Fibroblast of villous mesenchyme (primary cell): ENCODE measurements around the gene PARL. TPM values are rescaled to one million over a fixed set of nuclear protein-coding genes. Genes with fewer than 3 reads are reported as not detected.

Experiments used
- DNase-seq: peaks from one replicate; pipeline ENCODE4 v3.0.0-alpha.2; 2010; ENCODE audit warnings: low read depth
- H3K4me3 ChIP-seq: 2 replicates; pipeline ENCODE4 v1.5.1; 2011; ENCODE audit warnings: low read depth, mild to moderate bottlenecking, low read length
- total RNA-seq: library from RNA; depleted of rRNA; stranded (reverse); fragments of >200 nt; gene quantifications from 2 replicates; pipeline ENCODE4 v1.2.3, GENCODE V29; 2012
- TF ChIP-seq, protein P1 (sequence below): IDR thresholded peaks from 2 replicates; pipeline ENCODE4 v1.5.1; 2012; ENCODE audit warnings: low read depth, mild to moderate bottlenecking, low read length; ENCODE audit not compliant: insufficient read depth

The PARL gene
- total RNA-seq, 1 donor: 31.5 TPM

DNA sequence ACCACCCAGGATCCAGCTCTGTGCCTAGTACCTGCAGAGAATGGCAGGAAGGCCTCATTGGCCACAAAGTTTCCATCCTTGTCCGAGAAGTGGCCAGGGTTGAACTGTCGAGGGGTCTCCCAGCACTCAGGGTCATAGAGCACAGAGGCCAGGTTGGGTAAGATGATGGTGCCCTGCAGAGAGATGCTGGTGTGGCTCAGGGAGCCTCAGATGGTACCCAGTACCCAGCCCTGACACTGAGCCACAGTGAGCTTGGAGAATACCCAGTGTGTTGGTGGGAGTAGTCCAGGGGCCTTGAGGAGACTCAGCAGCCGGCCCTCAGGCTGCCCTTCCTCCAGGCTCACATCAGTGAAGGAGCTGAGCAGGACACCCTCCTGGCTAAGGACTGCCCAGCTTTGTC is 11.5 kb upstream of the PARL start:
- TF ChIP-seq, protein P1, sequence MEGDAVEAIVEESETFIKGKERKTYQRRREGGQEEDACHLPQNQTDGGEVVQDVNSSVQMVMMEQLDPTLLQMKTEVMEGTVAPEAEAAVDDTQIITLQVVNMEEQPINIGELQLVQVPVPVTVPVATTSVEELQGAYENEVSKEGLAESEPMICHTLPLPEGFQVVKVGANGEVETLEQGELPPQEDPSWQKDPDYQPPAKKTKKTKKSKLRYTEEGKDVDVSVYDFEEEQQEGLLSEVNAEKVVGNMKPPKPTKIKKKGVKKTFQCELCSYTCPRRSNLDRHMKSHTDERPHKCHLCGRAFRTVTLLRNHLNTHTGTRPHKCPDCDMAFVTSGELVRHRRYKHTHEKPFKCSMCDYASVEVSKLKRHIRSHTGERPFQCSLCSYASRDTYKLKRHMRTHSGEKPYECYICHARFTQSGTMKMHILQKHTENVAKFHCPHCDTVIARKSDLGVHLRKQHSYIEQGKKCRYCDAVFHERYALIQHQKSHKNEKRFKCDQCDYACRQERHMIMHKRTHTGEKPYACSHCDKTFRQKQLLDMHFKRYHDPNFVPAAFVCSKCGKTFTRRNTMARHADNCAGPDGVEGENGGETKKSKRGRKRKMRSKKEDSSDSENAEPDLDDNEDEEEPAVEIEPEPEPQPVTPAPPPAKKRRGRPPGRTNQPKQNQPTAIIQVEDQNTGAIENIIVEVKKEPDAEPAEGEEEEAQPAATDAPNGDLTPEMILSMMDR: no peak
- DNase-seq: no peak
- no peak overlapping the region for H3K4me3 ChIP-seq

DNA sequence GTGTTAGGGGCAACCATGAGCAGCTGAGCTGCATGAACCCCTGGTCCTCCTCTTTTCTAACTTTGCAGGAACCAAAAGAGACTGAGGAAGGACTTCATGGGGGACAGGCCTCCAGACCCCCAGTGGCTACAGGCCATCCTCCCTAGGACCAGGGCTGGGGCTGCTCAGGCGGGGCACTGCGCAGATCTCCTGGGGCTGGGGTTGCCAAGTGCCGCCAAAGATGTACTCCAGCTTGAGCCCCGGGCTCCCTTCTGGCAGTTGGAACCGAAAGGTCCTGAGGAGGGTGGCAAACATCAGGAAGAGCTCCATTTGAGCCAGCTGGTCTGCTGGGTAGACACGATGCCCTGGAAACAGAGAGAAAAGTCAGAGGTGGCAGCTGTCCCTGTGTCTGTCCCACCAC is 11.1 kb upstream of the PARL start:
- DNase-seq: no peak
- TF ChIP-seq, protein P1: no peak
- H3K4me3 ChIP-seq: no peak overlapping the region

DNA sequence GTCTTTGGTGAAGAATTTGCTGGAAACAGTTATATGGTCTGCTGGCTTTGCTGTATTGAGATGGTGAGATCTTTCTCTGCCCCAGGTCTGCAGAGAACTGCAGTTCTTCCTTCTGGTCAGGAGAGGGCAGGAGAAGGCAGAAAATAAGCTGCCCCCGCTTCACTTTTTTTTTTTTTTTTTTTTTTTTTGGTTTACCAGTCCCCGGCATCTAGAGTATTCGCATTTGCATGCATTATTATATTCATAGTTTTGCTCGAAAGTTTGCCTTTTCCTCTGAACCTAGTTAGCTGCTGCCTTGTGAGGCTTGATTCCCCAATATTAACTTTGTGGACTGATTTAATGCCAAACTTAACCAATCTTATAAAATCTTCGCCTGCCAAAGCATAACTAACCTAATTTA is 10.6 kb upstream of the PARL start:
- no peak overlapping the region for H3K4me3 ChIP-seq
- TF ChIP-seq, protein P1: peak; percentile 90
- peak; percentile 69 for DNase-seq

DNA sequence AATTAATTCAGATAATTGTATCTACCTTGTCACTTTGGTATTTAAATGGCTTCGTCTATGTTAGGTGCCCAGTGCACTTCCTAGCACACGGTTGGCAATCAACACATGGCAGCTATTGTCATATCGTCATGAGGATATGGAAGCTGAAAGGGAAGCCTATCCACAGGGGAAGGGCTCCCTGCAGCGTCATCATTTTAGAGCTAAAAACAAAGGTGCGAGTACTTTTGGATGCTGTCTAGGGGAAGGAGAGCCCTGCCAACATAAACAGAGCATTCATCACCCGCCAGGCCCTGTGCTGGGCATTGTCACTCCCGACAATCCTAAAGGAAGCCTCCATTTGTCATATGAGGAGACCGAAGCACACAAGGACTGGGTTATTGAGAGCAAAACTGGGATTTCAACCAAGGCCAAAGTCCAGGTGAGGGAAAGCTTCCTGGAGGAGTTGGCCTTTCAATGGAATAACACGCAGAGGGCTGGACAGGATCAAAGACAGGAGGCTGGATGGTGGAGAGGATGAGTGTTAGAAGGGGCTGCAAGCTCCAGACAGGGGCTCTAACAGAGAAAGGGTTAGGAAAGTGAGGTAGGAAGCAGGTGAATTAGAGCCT is 8.0 kb upstream of the PARL start:
- no peak overlapping the region for H3K4me3 ChIP-seq
- DNase-seq: no peak
- TF ChIP-seq, protein P1: no peak

DNA sequence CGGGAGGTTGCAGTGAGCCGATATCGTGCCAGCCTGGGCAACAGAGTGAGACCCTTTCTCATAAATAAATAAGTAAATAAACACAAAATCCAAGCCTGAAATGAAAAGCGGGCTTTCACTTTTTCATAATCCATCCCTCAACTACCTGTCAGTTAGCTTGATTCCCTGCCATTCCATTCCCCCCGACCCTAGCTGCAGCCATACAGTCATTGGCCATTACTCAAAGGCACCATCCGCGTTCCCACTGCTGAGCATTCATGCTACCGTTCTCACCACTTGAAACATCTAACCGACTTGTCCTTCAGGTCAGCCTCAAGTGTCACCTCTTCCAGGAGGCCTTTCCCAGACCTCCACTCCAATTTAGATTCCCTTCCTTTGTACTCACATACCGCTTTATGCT is 1.1 kb upstream of the PARL start:
- TF ChIP-seq, protein P1: no peak
- H3K4me3 ChIP-seq: no peak overlapping the region
- no peak for DNase-seq

DNA sequence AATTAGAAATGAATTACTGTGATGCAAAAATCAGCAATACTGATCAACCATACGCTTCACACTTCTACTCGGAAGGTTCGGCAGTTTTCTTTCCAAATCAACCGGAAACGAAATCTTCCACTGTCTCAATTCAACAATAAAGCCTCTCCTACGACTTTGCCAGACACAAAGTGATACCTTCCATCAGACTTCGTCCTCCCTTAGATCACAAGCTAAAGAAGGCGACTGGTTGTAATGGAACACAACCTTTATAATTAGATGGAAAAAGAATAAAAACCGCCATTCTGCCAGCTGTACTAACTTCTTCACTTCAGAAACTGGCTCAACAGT is 618 bp downstream of the PARL start:
- H3K4me3 ChIP-seq: peak overlapping the region; percentile 96
- peak; percentile 38 for DNase-seq
- TF ChIP-seq, protein P1: no peak
